PC-9 (cell line): ENCODE measurements around the gene MYO19. TPM values are rescaled to one million over a fixed set of nuclear protein-coding genes. Genes with fewer than 3 reads are reported as not detected.

Experiments used
- BruUV-seq: library from RNA; stranded (reverse); fragments of 400-500 nt; replicated peaks from 2 replicates; lab custom pipeline; 2021; lab: Mats Ljungman, UMichigan
- CTCF ChIA-PET: fragments of 300-600 bp; sonication (Branson Sonifier 250); formaldehyde crosslinking; loops from one replicate; lab custom pipeline; 2022; ENCODE audit warnings: antibody characterized with exemption; lab: Charles Lee
- POLR2A ChIA-PET: fragments of 300-600 bp; sonication (Branson Sonifier 250); formaldehyde crosslinking; loops from one replicate; lab custom pipeline; 2022; ENCODE audit warnings: antibody characterized with exemption; ENCODE audit not compliant: unreplicated experiment; lab: Charles Lee
- DNase-seq, 2 experiments: peaks; one replicate each; pipeline versions ENCODE4 v3.0.0 to v3.0.0-alpha.2; 2015 to 2022; ENCODE audit warnings: mixed read lengths in 1 of 2
- H2AFZ ChIP-seq: fragments of 200-600 bp; sonication (generic); 2 replicates; pipeline ENCODE4 v1.8.1; 2017; ENCODE audit warnings: antibody characterized with exemption
- H3F3A ChIP-seq: fragments of 200-600 bp; sonication (generic); 2 replicates; pipeline ENCODE4 v1.8.1; 2017; ENCODE audit warnings: antibody characterized with exemption, mild to moderate bottlenecking, low read depth; ENCODE audit not compliant: insufficient read depth
- H3K27ac ChIP-seq: fragments of 200-600 bp; sonication (generic); 2 replicates; pipeline ENCODE4 v1.6.1; 2016; ENCODE audit warnings: mixed run types
- H3K27me3 ChIP-seq: fragments of 200-600 bp; sonication (generic); 2 replicates; pipeline ENCODE4 v1.6.1; 2016; ENCODE audit warnings: low read depth, mixed run types; ENCODE audit not compliant: insufficient read depth
- H3K36me3 ChIP-seq: fragments of 200-600 bp; sonication (generic); 2 replicates; pipeline ENCODE4 v1.6.1; 2016; ENCODE audit warnings: low read depth, mixed run types
- H3K4me1 ChIP-seq: fragments of 200-600 bp; sonication (generic); replicated peaks from 2 replicates; pipeline ENCODE4 v1.6.1; 2016; ENCODE audit warnings: mixed run types; ENCODE audit not compliant: insufficient read depth
- H3K4me2 ChIP-seq: fragments of 200-600 bp; sonication (generic); 2 replicates; pipeline ENCODE4 v1.6.1; 2017; ENCODE audit warnings: mixed run types
- H3K4me3 ChIP-seq: fragments of 200-600 bp; sonication (generic); 2 replicates; pipeline ENCODE4 v1.6.1; 2016; ENCODE audit warnings: mixed run types
- H3K79me2 ChIP-seq: fragments of 200-600 bp; sonication (generic); 2 replicates; pipeline ENCODE4 v1.6.1; 2017; ENCODE audit warnings: low read depth, mixed run types
- H3K9me2 ChIP-seq: fragments of 200-600 bp; sonication (generic); 2 replicates; pipeline ENCODE4 v1.8.1; 2017; ENCODE audit warnings: mild to moderate bottlenecking; ENCODE audit not compliant: insufficient read depth
- H3K9me3 ChIP-seq: fragments of 200-600 bp; sonication (generic); 2 replicates; pipeline ENCODE4 v1.8.1; 2016; ENCODE audit warnings: low read depth; ENCODE audit not compliant: insufficient read depth
- H4K20me1 ChIP-seq: fragments of 200-600 bp; sonication (generic); 2 replicates; pipeline ENCODE4 v1.8.1; 2017; ENCODE audit not compliant: insufficient read depth
- CTCF ChIP-seq: fragments of 200-600 bp; sonication (generic); conservative IDR thresholded peaks from 2 replicates; pipeline ENCODE4 v1.6.1; 2017; ENCODE audit warnings: mixed run types, antibody characterized with exemption, mild to moderate bottlenecking, moderate library complexity
- EZH2 ChIP-seq: fragments of 200-600 bp; sonication (generic); IDR thresholded peaks from 2 replicates; pipeline ENCODE4 v1.8.0; 2017; ENCODE audit warnings: antibody characterized with exemption, low read depth
- intact Hi-C: fragments of 100-400 bp; cut with micrococcal nuclease; formaldehyde crosslinking; loops from one replicate; pipeline ENCODE4 v1.10.0; 2022; ENCODE audit not compliant: unreplicated experiment
- total RNA-seq: library from RNA; stranded (reverse); gene quantifications from 2 replicates; pipeline ENCODE4 v1.2.3, GENCODE V29; 2021

The MYO19 gene
- total RNA-seq, 1 experiment from 2014 or later, result 110 TPM

DNA sequence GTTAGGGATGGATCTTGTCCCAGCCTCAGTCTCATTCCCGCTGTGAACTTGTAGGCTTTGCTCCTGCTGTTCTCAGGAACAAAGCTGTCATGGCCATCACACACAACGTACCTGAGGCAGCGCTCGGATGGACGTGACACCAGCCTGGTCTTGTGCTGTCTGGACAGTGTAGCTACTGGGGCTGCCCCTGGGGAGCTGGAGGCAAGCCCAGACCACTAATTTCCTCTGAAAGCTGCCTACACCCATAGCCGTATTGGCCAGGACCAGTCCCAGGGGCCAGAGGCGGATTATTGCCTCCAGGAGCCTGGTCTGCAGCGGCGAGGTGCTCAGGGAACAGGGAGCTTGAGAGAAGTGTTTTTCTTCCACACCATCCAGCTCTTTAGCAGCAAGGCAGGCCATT lies 36.5 kb downstream of the MYO19 start:
- ChIA-PET CTCF (no interaction called here), POLR2A (interaction anchor here (0.6 kb wide), 1 partner anchor 737 kb away, joined by 3 read pairs; no protein-coding TSS in a partner anchor)
- TF ChIP-seq EZH2 (no peak), CTCF (no peak)
- Histone ChIP-seq H3K27ac (no peak overlapping the region), H3K9me2 (no peaks in the 10 kb centered on the region), H2AFZ (no peak overlapping the region), H3K4me2 (no peak overlapping the region), H4K20me1 (peaks cover 3% of the 10 kb centered on the region; the same call in 1 of the 2 replicates), H3F3A (peaks cover 19% of the 10 kb centered on the region; the same call in 1 of the 2 replicates), H3K27me3 (no peaks in the 10 kb centered on the region), H3K4me3 (no peak overlapping the region), H3K9me3 (no peaks in the 10 kb centered on the region), H3K36me3 (peaks cover 17% of the 10 kb centered on the region; the same call in 1 of the 2 replicates), H3K79me2 (no peaks in the 10 kb centered on the region), H3K4me1 (no peaks in the 10 kb centered on the region)
- no peak for DNase-seq
- intact Hi-C loops, result no loop called here
- no TSS peak for BruUV-seq

DNA sequence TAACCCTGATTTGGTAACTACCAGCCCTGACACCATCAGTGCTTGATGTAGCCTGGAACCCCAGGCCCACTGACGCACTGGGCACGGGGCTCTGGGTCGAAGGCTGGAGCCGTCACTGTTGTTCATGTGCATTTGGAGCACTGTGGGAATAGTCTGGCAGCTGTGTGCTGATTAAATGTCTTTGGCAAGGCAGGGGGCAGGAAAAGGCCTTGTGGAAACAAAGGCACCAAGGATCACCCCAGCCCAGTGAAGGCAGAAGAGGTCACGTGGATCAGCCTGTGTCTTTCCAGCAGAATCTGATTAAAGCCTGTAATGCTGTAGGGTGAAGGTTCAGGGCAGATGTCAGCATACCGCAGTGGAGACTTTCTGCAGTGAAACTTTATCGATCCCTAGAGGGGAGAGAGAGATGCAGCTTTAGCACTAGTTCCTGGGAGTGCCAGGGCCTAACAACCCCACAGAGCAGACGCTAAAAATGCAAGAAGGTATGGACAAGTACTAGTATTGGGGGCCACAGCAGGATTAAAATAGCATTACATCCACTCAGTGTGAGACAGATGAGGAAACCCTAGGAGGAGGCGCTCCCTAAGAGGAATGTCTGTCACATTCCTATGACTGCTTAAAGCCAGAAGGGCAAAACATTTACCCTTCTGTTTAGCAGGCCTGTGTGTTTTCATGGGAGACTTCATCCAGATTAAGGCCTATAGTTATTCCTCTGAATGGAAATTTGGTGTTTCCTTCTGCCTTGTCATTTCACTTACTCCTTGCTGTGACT lies 38.5 kb downstream of the MYO19 start:
- Histone ChIP-seq H3K4me3 (no peak overlapping the region), H3K4me1 (no peaks in the 10 kb centered on the region), H3K79me2 (0 out of 2 replicates have a peak, but pooled peaks cover under 1% of the 10 kb centered on the region), H3K9me2 (no peaks in the 10 kb centered on the region), H4K20me1 (peaks cover 6% of the 10 kb centered on the region), H3F3A (peaks cover 19% of the 10 kb centered on the region; the same call in 1 of the 2 replicates), H2AFZ (no peak overlapping the region), H3K9me3 (no peaks in the 10 kb centered on the region), H3K27me3 (no peaks in the 10 kb centered on the region), H3K4me2 (no peak overlapping the region), H3K27ac (no peak overlapping the region), H3K36me3 (peaks cover 17% of the 10 kb centered on the region; the same call in 1 of the 2 replicates)
- ChIA-PET CTCF (no interaction called here), POLR2A (no interaction called here)
- DNase-seq, result no peak
- TF ChIP-seq EZH2 (no peak), CTCF (no peak)
- intact Hi-C loops, result no loop called here
- BruUV-seq, result no TSS peak

- POLR2A ChIA-PET, result no interaction called here
- no peak overlapping the region for H3K27ac ChIP-seq
- H3K9me2 ChIP-seq, result no peaks in the 10 kb centered on the region
- H3K36me3 ChIP-seq, result peaks cover 17% of the 10 kb centered on the region; the same call in 1 of the 2 replicates
- no TSS peak for BruUV-seq
- intact Hi-C loops, result no loop called here
- CTCF ChIA-PET, result interaction anchor here (0.6 kb wide), 1 partner anchor 950 kb away, joined by 3 read pairs; no protein-coding TSS in a partner anchor
- TF ChIP-seq CTCF, result no peak
- no peak for TF ChIP-seq EZH2
- no peak for DNase-seq
- H3K4me2 ChIP-seq, result no peak overlapping the region
- 0 out of 2 replicates have a peak, but pooled peaks cover 10% of the 10 kb centered on the region for H3K79me2 ChIP-seq
- H3K27me3 ChIP-seq, result no peaks in the 10 kb centered on the region
- H3K4me3 ChIP-seq, result no peak overlapping the region
- no peaks in the 10 kb centered on the region for H3K4me1 ChIP-seq
- H2AFZ ChIP-seq, result no peak overlapping the region
- peaks cover 19% of the 10 kb centered on the region; the same call in 1 of the 2 replicates for H3F3A ChIP-seq
- peaks cover 11% of the 10 kb centered on the region for H4K20me1 ChIP-seq
- no peaks in the 10 kb centered on the region for H3K9me3 ChIP-seq
These were observed 39.5 kb downstream of the MYO19 start for GRCh38 chr17:36495076-36495578.
